ENCODE results near the gene RPS6KB2. TPM values are rescaled to one million over a fixed set of nuclear protein-coding genes. Genes with fewer than 3 reads are reported as not detected.

The RPS6KB2 gene
- total RNA-seq, 3 donors from 2014 or later (not counting 1 experiment from before 2014, with no cell fraction given), result 81.0 to 89.6 (median 84.6) TPM

- no peak for TF ChIP-seq CTCF (IDR thresholded peaks at IDR 0.05)
- peak in 1 of 2 donors; percentile 33 for DNase-seq
- WGBS (ENCODE audit: insufficient coverage), result 57% methylated on average over 1 of the region's 2 CpGs
- H3K27me3 ChIP-seq (ENCODE audit: control insufficient read depth, insufficient read depth, low read length), result no peaks in the 10 kb centered on the region
- ATAC-seq, result peak in 1 of 3 donors; percentile 5
- no peak overlapping the region for H3K4me3 ChIP-seq (ENCODE audit: low read length)
- intact Hi-C loops (cut with micrococcal nuclease), result no loop called here
- no peaks in the 10 kb centered on the region for H3K9me3 ChIP-seq (ENCODE audit: control insufficient read depth, insufficient read depth, low read length)
- peaks cover 96% of the 10 kb centered on the region for H3K4me1 ChIP-seq (ENCODE audit: control insufficient read depth, insufficient read depth, low read length)
- Mint-ChIP-seq H3K36me3 (no peaks in the 10 kb centered on the region), H3K4me3 (peak overlapping the region; percentile 83), H3K27ac (peak overlapping the region; percentile 72 to 84), H3K4me1 (peaks cover 38 to 85% of the 10 kb centered on the region in 2 donors), H3K9me3 (no peaks in the 10 kb centered on the region), H3K27me3 (ENCODE audit: low read depth in 2 of 2) (no peaks in the 10 kb centered on the region)
- no peak overlapping the region for H3K27ac ChIP-seq (ENCODE audit: low read length)
- H3K36me3 ChIP-seq (ENCODE audit: control insufficient read depth, insufficient read depth, low read length), result peaks cover 6% of the 10 kb centered on the region
These were observed 14.9 kb upstream of the RPS6KB2 start for GRCh38 chr11:67413266-67413849.

DNA sequence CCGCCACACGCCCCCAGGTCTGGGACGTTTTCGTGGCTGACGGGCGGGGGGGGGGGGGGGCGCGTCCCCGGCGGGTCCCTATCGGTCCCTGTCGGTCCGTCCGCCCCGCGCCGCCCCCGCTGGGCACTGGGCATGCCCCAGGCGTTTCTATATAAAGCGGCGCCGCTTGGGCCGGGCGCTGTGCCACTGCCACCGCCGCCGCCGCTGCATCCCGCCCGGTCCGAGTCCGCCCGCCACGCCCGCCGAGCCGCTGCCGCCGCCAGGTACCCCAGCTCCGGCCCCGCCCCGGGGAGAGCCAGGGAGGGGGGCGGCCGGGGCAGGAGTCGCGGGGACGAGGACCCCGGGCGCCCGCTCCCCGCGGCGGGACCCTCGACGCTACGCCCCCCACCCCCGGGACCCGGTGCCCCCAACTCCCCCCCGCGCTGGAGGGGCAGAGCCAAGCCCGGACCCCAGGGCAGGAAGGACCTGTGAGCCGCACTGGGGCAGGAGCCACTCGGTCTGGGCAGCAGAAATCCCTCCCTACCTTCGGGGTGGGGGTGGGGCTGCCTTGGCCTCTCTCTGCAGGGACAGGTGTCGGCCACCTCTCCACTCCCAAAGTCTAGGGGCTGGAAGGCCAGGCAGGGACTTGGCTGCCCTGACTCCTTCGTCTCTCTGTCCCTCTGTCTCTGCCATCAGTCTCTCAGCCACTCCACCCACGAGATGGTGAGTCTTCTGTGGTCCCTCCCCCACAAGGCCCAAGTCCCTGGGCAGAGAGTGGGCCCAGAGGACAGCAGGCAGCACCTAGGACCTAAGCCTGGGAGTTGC is 12.6 kb upstream of the RPS6KB2 start, which contains the start of gene CARNS1:
TSS of gene CARNS1 (plus strand) at position 178 of the 804 bp plus-strand sequence. CDS start at position 700, 522 bp downstream.
- Histone ChIP-seq H3K27ac (ENCODE audit: low read length) (peak within 1 kb of the TSS; percentile 62), H3K9me3 (ENCODE audit: control insufficient read depth, insufficient read depth, low read length) (no peaks in the 10 kb centered on the region), H3K36me3 (ENCODE audit: control insufficient read depth, insufficient read depth, low read length) (no peaks in the 10 kb centered on the region), H3K27me3 (ENCODE audit: control insufficient read depth, insufficient read depth, low read length) (no peaks in the 10 kb centered on the region), H3K4me1 (ENCODE audit: control insufficient read depth, insufficient read depth, low read length) (peaks cover 94% of the 10 kb centered on the region), H3K4me3 (ENCODE audit: low read length) (peak within 1 kb of the TSS; percentile 32)
- no peak for TF ChIP-seq CTCF (IDR thresholded peaks at IDR 0.05)
- Mint-ChIP-seq H3K9me3 (no peaks in the 10 kb centered on the region), H3K4me1 (peaks cover 31 to 85% of the 10 kb centered on the region in 2 donors), H3K27ac (peak within 1 kb of the TSS; percentile 66 to 87), H3K36me3 (no peaks in the 10 kb centered on the region), H3K27me3 (ENCODE audit: low read depth in 2 of 2) (no peaks in the 10 kb centered on the region), H3K4me3 (peak within 1 kb of the TSS; percentile 82)
- DNase-seq (peak in 1 of 2 donors; percentile 35), ATAC-seq (peak in 2 of 3 donors; percentile 19 to 29)
- intact Hi-C loops (cut with micrococcal nuclease), result loop anchor here (1.0 kb wide), 1 partner anchor 31 kb away; no protein-coding TSS in a partner anchor
- 4% methylated on average over 65 of the region's 67 CpGs for WGBS (ENCODE audit: insufficient coverage)

DNA sequence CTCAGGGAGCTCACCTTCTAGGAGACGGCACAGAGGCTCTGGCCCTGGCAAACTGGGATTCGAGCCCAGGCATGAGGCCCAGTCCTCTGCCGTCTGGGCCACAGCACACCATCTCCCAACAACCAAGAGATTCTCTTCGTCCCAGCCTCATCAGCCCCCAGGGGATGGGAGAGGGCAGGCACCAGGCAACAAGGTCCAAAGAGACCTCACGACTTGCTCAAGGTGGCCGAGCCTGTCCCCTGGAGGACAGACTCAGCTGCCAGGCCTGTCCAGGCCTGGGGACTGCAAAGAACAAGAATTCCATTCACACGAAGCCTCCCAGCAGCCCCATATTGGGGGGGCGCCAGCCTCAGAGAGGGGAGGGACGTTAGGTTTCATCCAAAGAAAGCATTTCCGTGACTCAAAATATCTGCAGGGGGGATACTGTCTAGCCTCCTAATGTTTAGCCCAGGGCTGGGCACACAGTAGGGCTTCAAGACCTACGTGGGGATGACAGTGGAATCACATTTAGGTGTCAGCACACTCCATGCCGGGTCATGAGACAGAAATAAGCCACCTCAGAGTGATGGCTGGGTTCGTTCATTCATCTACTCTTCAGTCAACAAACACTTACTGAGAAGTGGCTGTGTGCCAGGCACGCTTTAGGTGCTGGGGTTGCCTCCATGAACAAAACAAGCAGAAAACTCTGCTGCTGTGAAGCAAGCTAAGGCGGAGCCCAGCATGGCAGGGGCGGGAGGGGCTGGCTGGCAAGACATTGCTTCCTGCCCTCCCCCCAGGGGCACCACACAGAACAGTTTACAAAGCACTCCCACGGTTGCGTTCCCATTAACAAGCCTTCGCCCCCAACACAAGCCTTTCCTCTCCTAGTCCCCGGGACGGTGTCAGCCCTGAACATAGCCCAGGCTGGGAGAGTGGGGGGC is 11.6 kb upstream of the RPS6KB2 start:
- H3K4me3 Mint-ChIP-seq, result peak overlapping the region; percentile 82
- DNase-seq (peak in 1 of 2 donors; percentile 94), ATAC-seq (no peak)
- intact Hi-C loops (cut with micrococcal nuclease), result no loop called here
- no peaks in the 10 kb centered on the region for H3K27me3 Mint-ChIP-seq (ENCODE audit: low read depth in 2 of 2)
- no peaks in the 10 kb centered on the region for H3K36me3 Mint-ChIP-seq
- H3K36me3 ChIP-seq (ENCODE audit: control insufficient read depth, insufficient read depth, low read length), result no peaks in the 10 kb centered on the region
- no peak for TF ChIP-seq CTCF (IDR thresholded peaks at IDR 0.05)
- no peak overlapping the region for H3K4me3 ChIP-seq (ENCODE audit: low read length)
- H3K4me1 Mint-ChIP-seq, result peaks cover 33 to 80% of the 10 kb centered on the region in 2 donors
- no peaks in the 10 kb centered on the region for H3K27me3 ChIP-seq (ENCODE audit: control insufficient read depth, insufficient read depth, low read length)
- H3K4me1 ChIP-seq (ENCODE audit: control insufficient read depth, insufficient read depth, low read length), result peaks cover 90% of the 10 kb centered on the region
- H3K27ac ChIP-seq (ENCODE audit: low read length), result peak overlapping the region; percentile 48
- peak overlapping the region; percentile 66 to 87 for H3K27ac Mint-ChIP-seq
- H3K9me3 Mint-ChIP-seq, result no peaks in the 10 kb centered on the region
- no peaks in the 10 kb centered on the region for H3K9me3 ChIP-seq (ENCODE audit: control insufficient read depth, insufficient read depth, low read length)
- 48% methylated on average over 21 of the region's 21 CpGs for WGBS (ENCODE audit: insufficient coverage)
